Measurements from ENCODE around the gene ATP13A3.

The ATP13A3 gene

DNA sequence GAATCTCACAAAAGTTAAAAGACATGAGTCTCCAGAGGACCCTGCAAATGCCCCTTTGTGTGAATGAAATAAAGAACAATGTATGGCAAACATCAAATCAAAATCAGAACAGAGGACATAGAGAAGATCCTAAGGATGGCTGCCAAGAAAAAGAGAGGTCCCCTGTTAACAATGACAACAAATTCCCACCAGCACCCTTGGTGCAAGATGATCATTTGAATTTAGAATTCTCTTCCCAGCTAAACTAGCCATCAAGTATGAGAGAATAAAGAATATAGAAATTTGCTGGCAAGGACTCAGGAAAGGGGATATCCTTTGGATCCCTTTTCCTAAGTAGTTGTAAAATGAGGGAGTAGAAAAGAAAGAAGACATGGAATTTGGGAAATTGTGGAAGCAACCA lies 96.0 kb downstream of the ATP13A3 start:
- no peak for DNase-seq (ENCODE audit: extremely low spot score)
- TF ChIP-seq SP1 (IDR thresholded peaks at IDR 0.05) (no peak), ARNT (IDR thresholded peaks at IDR 0.05) (no peak), ELF4 (IDR thresholded peaks at IDR 0.05) (no peak), FOXK2 (IDR thresholded peaks at IDR 0.05) (no peak), LEF1 (IDR thresholded peaks at IDR 0.05; ENCODE audit: borderline replicate concordance) (no peak), TARDBP (IDR thresholded peaks at IDR 0.05) (no peak), SUZ12 (IDR thresholded peaks at IDR 0.05) (no peak), ZNF384 (IDR thresholded peaks at IDR 0.05) (no peak), L3MBTL2 (conservative IDR thresholded peaks at IDR 0.05) (no peak), HDGF (IDR thresholded peaks at IDR 0.05; ENCODE audit: borderline replicate concordance) (no peak), NFRKB (IDR thresholded peaks at IDR 0.05) (no peak), FOXM1 (IDR thresholded peaks at IDR 0.05; ENCODE audit: borderline replicate concordance) (no peak), BHLHE40 (IDR thresholded peaks at IDR 0.05; ENCODE audit: borderline replicate concordance) (no peak), FOXA1 (IDR thresholded peaks at IDR 0.05) (no peak), CTBP1 (IDR thresholded peaks at IDR 0.05; ENCODE audit: borderline replicate concordance) (no peak)
- TF ChIP-seq, protein P1, sequence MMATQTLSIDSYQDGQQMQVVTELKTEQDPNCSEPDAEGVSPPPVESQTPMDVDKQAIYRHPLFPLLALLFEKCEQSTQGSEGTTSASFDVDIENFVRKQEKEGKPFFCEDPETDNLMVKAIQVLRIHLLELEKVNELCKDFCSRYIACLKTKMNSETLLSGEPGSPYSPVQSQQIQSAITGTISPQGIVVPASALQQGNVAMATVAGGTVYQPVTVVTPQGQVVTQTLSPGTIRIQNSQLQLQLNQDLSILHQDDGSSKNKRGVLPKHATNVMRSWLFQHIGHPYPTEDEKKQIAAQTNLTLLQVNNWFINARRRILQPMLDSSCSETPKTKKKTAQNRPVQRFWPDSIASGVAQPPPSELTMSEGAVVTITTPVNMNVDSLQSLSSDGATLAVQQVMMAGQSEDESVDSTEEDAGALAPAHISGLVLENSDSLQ (IDR thresholded peaks at IDR 0.05): no peak
- ChIA-PET POLR2A (no interaction called here), CTCF (no interaction called here)

DNA sequence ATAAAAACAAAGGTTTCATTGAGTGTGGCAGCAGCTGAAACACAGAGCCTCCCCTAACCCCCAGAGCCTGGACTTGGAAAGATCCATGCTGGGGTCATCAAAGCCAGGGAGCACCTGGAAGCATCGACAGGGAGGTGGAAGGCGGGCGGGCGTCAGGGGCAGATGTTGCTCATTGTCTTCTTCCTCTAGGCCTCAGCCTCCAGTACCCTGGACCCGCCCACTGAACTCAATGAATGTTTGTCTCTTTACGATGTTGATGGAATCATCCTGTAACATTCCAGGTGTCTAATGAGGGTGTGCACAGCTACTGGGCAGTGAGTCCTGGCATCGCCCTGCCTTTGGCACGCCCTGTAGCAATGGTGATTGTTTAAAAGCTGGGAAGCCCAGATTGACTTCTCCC lies 97.5 kb downstream of the ATP13A3 start:
- POLR2A ChIA-PET: no interaction called here
- no peak for DNase-seq (ENCODE audit: extremely low spot score)
- CTCF ChIA-PET: no interaction called here
- TF ChIP-seq FOXA1 (IDR thresholded peaks at IDR 0.05) (no peak), BHLHE40 (IDR thresholded peaks at IDR 0.05; ENCODE audit: borderline replicate concordance) (no peak), TARDBP (IDR thresholded peaks at IDR 0.05) (no peak), HDGF (IDR thresholded peaks at IDR 0.05; ENCODE audit: borderline replicate concordance) (no peak), ELF4 (IDR thresholded peaks at IDR 0.05) (no peak), CTBP1 (IDR thresholded peaks at IDR 0.05; ENCODE audit: borderline replicate concordance) (no peak), ARNT (IDR thresholded peaks at IDR 0.05) (no peak), L3MBTL2 (conservative IDR thresholded peaks at IDR 0.05) (no peak), FOXK2 (IDR thresholded peaks at IDR 0.05) (no peak), FOXM1 (IDR thresholded peaks at IDR 0.05; ENCODE audit: borderline replicate concordance) (no peak), LEF1 (IDR thresholded peaks at IDR 0.05; ENCODE audit: borderline replicate concordance) (no peak), ZNF384 (IDR thresholded peaks at IDR 0.05) (no peak), SUZ12 (IDR thresholded peaks at IDR 0.05) (no peak), SP1 (IDR thresholded peaks at IDR 0.05) (no peak)
- TF ChIP-seq, protein P1 (IDR thresholded peaks at IDR 0.05): no peak

DNA sequence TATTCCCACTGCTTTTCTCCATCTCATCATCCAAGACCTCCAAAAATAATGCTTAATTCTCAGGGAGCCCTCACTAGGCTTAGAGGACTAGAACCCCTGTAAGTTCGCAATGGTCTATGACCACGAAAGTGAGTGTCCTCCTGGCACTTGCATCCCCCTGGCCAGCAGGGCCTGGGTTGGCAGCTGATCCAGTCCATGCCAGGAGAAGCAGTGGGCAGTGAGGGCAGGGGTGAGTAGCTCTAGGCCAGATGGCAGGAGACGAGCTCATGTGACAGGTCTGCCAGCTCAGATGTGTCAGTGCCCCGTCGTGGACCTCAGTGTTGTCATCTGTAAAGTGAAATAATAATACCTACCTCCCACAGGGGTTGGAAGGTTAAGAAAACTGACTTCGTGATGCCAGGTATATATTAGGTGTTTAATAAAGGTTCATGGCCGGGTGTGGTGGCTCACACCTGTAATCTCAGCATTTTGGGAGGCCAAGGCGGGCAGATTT lies 98.8 kb downstream of the ATP13A3 start:
- ChIA-PET POLR2A (no interaction called here), CTCF (no interaction called here)
- no peak for DNase-seq (ENCODE audit: extremely low spot score)
- TF ChIP-seq FOXK2 (IDR thresholded peaks at IDR 0.05) (no peak), HDGF (IDR thresholded peaks at IDR 0.05; ENCODE audit: borderline replicate concordance) (no peak), NFRKB (IDR thresholded peaks at IDR 0.05) (no peak), SUZ12 (IDR thresholded peaks at IDR 0.05) (no peak)
- TF ChIP-seq, protein P1 (IDR thresholded peaks at IDR 0.05): no peak

DNA sequence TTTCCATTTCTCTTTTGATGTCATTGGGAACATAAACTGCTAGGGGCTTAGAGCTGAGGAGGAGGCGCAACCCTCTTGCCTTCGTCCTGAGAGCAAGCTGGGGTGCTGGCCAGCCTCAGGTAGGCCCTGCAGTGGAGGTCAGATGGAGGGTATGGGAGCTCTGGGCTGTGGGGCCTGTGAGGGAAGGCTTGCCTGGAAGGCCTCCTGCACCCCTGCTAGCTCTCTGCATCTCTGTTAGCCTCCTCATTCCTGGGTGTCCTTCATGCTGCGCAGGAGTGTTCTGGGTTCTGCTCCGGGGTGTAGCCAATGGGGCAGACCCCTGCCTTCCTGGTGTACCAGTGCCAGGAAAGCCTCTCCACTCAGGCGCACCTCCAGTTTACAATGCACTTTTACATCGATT lies 99.5 kb downstream of the ATP13A3 start:
- TF ChIP-seq TARDBP (IDR thresholded peaks at IDR 0.05): no peak
- TF ChIP-seq ARNT (IDR thresholded peaks at IDR 0.05): no peak
- TF ChIP-seq LEF1 (IDR thresholded peaks at IDR 0.05; ENCODE audit: borderline replicate concordance): no peak
- no peak for TF ChIP-seq BHLHE40 (IDR thresholded peaks at IDR 0.05; ENCODE audit: borderline replicate concordance)
- no peak for TF ChIP-seq ELF4 (IDR thresholded peaks at IDR 0.05)
- TF ChIP-seq FOXK2 (IDR thresholded peaks at IDR 0.05): no peak
- no peak for TF ChIP-seq NFRKB (IDR thresholded peaks at IDR 0.05)
- no peak for TF ChIP-seq ZNF384 (IDR thresholded peaks at IDR 0.05)
- TF ChIP-seq CTBP1 (IDR thresholded peaks at IDR 0.05; ENCODE audit: borderline replicate concordance): no peak
- TF ChIP-seq FOXM1 (IDR thresholded peaks at IDR 0.05; ENCODE audit: borderline replicate concordance): no peak
- no peak for TF ChIP-seq SUZ12 (IDR thresholded peaks at IDR 0.05)
- TF ChIP-seq HDGF (IDR thresholded peaks at IDR 0.05; ENCODE audit: borderline replicate concordance): no peak
- TF ChIP-seq FOXA1 (IDR thresholded peaks at IDR 0.05): no peak
- no peak for TF ChIP-seq SP1 (IDR thresholded peaks at IDR 0.05)
- no peak for DNase-seq (ENCODE audit: extremely low spot score)
- POLR2A ChIA-PET: no interaction called here
- CTCF ChIA-PET: no interaction called here

DNA sequence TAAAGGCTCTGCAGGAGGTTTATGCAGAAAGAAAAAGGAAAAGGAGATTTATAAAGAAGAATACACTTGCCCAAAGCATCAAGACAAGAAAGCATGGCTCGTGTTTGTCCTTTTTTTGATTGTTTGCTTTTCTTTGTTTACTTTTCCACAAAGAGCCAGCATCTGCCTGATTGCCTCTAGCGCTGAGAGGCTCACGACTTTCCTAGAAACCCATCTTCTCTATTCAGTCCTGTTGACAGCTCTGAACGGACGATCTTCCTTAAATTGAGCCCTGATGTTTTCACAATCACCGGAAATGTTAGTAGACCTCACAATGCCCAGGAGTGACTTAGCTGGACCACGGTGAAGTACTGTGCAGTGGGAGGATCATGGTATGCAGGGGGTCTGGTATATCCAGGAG lies 100.2 kb downstream of the ATP13A3 start:
- no peak for DNase-seq (ENCODE audit: extremely low spot score)
- no peak for TF ChIP-seq TARDBP (IDR thresholded peaks at IDR 0.05)
- ChIA-PET POLR2A (no interaction called here), CTCF (no interaction called here)

DNA sequence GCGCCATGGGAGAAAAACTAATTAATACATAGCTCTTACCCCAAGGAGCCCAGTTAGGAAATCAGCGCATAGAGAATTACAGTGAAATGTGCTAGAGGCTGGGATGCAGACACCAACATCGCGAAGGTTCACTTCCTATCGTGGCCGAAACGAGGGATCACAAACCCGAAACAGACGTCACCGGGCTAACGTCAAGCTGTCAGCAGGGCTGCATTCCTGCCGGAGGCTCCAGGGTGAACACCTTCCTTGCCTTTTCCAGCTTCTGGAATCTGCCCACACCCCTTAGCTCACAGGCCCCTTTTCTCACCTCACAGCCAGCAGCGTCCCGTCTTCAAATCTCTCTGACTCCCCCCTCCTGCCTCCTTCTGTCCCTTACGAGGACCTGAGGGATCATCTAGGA lies 100.7 kb downstream of the ATP13A3 start:
- DNase-seq (ENCODE audit: extremely low spot score): no peak
- ChIA-PET POLR2A (no interaction called here), CTCF (interaction anchor here (1.0 kb wide), 1 partner anchor 41 kb away, joined by 3 read pairs; no protein-coding TSS in a partner anchor)
- no peak for TF ChIP-seq FOXA1 (IDR thresholded peaks at IDR 0.05)
- no peak for TF ChIP-seq FOXM1 (IDR thresholded peaks at IDR 0.05; ENCODE audit: borderline replicate concordance)
- no peak for TF ChIP-seq ELF4 (IDR thresholded peaks at IDR 0.05)
- no peak for TF ChIP-seq LEF1 (IDR thresholded peaks at IDR 0.05; ENCODE audit: borderline replicate concordance)
- no peak for TF ChIP-seq CTBP1 (IDR thresholded peaks at IDR 0.05; ENCODE audit: borderline replicate concordance)
- TF ChIP-seq, protein P1 (IDR thresholded peaks at IDR 0.05): no peak
- TF ChIP-seq TARDBP (IDR thresholded peaks at IDR 0.05): no peak
- no peak for TF ChIP-seq SP1 (IDR thresholded peaks at IDR 0.05)
- no peak for TF ChIP-seq ZNF384 (IDR thresholded peaks at IDR 0.05)
- no peak for TF ChIP-seq HDGF (IDR thresholded peaks at IDR 0.05; ENCODE audit: borderline replicate concordance)
- no peak for TF ChIP-seq BHLHE40 (IDR thresholded peaks at IDR 0.05; ENCODE audit: borderline replicate concordance)
- TF ChIP-seq ARNT (IDR thresholded peaks at IDR 0.05): no peak

Data from HEK293T (cell line).